ENCODE data around the gene GLI3.

Gene GLI3

DNA sequence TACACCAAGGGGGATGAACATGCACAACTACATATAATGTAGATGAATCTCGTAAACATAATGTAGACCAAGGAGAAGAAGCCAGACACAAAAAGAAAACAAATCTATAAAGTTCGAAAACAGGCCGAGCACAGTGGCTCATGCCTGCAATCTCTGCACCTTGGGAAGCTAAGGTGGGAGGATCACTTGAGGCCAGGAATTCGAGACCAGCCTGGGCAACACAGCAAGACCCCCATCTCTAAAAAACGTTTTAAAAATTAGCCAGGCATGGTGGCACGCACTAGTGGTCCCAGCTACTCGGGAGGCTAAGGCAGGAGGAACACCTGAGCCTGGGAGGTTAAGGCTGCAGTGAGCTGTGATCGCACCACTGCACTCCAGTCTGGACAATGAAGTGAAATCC, 68.5 kb downstream of the GLI3 start:
- DNase-seq, result no peak

DNA sequence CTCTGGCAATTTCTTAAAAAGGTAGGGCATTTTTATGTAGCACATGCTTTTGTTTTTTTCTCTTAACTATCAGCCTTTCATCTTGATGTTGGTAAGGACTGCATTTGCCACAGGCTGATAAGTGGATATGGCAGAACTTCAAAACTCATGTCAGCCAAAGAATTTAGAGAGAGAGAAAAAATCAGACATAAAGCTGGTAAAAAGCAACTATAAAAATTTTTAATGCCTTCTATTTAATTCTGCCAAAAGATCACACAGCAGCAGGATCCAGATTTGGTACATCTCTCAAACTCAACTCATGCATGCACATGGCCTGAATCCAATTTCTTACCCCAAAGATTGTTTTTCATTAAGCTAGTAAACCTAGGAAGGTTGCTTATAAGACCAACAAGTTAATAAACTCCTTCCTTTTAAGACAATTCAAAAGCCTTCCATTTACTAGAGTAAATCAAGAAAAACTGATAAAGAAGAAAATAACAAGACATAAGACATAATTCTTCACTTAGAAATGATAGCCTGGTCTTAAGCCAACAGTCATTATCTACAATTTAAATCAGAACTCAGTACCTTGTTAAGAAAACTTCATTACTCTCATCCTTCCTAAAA, 69.3 kb downstream of the GLI3 start:
- DNase-seq, result no peak

DNA sequence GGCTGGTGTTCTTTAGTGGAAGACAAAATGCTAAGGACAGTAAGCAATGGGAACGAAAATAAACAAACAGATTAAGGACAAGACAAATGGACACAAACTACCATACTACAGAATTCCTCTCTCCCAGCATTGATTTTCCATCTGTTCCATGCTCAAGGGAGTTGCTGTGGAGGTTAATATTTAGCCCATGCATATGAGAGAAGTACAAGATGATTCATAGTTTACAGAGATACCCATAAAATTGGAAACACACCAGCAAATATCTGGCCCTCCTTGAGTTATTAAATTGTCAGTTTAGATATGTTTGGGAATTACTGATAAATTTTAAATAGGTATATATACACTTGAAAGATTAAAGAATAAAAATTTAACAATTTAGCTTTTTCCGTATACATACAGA, 69.8 kb downstream of the GLI3 start:
- DNase-seq, result no peak

DNA sequence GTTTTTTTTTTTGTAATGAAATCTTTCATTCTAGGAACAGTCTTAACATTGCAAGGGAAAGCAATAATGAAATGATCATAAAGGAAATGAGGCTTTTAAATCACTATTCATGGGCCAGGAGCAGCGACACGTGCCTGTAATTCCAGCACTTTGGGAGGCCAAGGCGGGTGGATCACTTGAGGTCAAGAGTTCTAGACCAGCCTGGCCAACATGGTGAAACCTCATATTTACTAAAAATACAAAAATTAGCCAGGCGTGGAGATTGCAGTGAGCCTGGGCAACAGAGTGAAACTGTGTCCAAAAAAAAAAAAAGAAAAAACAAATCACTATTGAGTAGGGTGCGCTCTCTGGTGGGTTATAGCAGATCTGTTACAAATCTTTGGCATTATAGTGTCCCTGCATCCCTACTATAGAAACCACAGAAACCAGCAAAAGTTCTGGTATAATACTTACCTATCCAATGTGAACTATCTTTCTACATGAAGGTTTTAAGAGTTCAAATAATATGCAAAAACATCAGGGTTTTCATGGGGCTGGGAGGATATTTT, 72.1 kb downstream of the GLI3 start:
- no peak for DNase-seq

DNA sequence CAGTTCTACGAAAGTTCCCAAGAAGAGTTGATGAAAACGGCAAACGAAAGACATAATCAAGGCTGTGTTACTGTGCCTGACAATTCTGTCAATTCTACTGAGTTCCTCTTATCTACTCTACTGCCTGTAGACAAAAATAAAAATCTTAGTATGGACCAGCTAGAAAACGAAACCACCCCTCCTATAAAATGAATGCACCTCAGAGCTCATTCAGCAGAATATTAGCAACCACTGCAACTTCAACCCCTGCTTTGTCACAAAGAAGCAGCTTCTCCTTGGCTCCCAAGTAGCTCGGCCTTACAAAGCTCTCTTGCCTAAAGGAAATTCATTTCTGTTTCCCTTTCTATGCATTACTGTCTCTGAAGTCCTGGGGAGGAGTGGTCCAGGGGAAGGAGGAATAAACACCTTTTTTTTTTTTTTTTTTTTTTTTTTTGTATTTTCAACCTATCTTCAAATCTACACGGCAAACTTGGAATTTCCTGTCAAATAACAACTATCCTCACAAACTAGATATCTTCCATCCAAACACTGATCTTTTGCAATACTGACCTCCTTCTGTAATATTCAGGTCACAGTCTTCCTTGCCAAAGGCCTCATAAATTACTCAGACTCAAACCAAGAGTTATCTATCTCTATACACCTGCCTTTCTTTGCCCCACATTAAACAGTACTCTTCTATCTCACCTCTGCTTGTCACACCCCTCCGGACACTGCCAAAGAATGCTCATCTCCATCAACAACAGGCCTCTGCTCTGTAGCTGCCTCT, 74.3 kb downstream of the GLI3 start:
- DNase-seq, result no peak

DNA sequence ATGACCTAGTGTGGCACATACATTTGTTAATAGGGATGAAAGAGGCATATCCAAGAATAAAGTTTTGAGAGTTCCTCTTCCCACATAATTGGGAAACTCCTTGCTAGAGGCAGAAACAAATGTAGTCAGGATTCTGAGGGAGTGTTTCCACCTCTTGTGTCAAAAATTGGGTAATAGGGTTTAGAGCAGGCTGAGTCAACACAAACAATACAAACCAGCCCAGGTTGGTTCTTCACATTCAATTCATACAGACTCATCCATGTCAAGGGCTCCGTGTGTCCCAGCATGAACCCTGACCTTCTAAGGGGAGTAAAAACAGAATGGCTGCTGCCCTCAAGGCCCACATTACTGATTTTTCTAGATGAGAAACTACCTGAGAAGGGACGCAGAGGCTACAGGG, 75.3 kb downstream of the GLI3 start:
- no peak for DNase-seq

DNA sequence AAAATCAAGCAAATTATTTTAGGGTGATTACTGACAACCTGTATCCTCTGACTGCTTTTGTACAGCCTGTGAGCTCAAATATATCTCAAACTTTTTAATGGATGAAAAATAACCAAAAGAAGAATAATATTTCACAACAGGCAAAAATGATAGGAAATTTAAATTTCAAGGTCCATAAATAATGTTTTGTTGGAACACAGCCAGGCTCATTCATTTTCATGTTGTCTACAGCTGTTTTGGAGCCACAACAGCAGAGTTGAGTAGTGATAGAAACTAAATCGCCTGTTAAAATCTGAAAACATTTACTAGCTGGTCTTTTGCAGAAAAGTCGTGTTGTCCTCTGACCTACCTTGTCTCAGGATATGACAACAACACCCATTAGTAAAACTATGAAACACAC, 75.9 kb downstream of the GLI3 start:
- DNase-seq, result no peak

DNA sequence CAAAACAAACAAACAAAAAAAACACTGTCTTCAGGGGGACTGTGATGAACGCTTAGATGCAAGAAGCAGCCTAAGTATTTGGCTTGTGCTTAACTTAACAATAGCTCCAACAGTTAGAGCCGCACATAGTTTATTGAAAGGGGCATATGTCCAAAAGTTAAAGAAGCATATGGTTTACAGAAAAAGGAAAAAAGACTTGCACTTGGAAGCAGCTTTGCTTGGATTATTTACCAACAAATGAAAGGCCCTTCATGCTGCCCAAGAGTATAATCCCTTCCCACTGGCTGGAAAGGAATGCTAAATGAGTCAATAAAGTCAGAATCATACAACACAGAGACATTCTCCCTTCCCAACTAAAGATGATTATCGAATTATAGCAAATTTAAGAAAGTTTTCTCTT, 77.9 kb downstream of the GLI3 start:
- DNase-seq, result no peak

DNA sequence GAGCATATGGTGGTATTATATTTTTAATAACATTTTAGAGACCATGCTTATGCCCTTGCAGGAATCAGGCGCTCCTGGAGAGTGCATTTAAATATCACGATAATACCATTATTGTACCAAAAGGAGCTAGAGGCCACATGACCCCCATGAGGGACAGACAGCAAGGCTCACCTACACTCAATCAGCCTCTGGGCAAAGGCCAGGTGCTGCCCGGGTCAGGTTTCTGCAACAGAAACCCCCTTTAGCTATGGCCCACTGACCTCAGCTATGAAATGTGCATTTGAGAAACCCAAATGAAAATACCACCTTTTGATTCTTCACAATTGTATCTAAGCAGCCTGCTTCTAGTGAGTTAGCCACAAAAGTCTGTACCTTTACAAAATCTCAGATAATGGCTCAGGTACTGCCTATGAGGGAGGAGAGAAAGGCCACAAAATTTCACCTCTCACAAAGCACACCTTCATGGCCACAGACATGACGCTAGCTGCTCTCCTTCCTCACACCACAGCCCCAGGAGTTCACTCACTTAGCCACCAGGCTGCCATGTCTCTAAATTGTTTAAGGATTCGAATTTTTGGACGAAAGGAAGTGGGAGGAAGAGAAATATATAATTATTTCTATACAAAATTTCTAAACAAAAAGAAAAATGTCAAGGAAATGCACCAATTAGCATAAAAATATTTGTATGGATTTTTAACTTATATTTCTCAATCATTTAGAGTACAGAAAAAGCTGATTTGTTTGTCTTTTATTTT, 79.9 kb downstream of the GLI3 start:
- no peak for DNase-seq

DNA sequence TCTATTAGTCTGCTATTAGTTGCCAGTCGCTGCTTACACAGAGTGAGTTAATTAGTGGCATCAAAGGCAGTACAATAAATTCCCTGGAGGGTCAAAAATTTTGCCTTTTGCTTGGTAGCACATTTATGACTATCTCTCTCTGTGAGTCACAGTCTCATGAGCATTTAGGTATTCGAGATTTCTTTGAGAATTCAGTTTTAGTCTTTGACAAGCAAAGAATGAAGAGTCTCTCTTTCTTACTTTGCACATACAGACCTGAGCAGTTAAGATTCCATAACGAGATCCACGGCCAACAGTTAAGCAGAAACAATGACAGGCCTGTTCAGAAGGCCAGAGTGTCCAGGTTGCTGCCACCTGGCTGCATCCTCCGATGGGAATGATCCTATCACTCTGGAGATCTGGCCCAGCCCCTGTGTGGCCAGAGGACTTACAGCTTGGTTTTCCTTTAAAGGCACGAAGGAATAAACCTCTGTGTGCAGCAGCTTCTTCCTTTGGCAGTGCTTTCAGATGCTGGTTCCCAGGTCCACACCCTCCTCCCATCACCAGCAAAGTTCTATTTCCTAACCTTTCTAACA, 80.6 kb downstream of the GLI3 start:
- no peak for DNase-seq

DNA sequence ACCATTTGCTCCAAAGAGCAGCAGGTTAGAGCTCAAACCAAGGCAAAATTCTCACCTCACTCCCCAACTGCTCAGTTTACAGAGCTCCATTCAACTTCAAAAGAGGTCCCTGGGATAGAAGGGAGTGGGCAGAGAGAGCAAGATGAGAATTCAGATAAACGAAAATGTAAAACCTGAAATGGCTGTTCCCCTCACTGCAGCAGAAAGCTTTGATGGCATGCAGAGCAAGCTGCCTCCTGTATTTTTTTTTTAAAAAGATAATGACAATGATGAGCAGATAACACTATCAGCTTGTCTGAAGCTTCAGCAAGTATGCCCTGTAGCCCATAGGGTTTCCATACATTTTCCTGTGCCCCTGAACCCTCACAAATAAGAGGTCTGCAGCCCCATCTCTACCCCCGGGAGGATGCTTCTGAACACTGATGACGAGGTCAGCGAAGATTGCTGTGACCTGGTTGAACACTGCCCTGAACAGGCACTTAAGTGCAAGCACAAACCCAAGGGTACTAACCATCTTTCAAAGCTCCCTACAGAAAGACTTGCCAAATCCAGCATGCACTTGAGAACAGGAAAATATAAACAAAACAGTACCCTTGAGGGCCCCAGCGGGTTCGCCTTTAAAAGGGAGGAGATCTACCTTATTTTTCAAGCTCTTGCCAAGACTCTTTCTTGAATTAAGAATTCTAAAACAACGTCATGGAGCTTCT, 81.3 kb downstream of the GLI3 start:
- no peak for DNase-seq

DNA sequence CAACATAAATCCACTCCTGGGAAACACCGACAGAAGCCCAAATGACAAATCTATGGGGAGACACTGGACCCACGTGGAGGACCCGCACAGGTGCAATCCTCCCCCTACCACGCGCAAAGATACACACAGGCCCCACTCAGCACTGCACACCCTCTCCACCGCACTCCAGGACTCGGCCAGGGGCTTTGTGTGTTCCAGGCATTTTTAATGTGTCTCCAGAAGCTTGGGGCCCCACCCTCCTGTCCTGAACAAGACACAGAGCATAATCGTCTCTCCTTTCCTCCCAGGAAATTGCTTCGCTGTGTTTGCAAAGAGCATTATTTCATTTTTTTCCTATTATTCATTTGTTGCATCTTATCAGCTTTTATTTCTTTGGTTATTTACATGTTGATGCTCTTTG, 82.8 kb downstream of the GLI3 start:
- no peak for DNase-seq

DNA sequence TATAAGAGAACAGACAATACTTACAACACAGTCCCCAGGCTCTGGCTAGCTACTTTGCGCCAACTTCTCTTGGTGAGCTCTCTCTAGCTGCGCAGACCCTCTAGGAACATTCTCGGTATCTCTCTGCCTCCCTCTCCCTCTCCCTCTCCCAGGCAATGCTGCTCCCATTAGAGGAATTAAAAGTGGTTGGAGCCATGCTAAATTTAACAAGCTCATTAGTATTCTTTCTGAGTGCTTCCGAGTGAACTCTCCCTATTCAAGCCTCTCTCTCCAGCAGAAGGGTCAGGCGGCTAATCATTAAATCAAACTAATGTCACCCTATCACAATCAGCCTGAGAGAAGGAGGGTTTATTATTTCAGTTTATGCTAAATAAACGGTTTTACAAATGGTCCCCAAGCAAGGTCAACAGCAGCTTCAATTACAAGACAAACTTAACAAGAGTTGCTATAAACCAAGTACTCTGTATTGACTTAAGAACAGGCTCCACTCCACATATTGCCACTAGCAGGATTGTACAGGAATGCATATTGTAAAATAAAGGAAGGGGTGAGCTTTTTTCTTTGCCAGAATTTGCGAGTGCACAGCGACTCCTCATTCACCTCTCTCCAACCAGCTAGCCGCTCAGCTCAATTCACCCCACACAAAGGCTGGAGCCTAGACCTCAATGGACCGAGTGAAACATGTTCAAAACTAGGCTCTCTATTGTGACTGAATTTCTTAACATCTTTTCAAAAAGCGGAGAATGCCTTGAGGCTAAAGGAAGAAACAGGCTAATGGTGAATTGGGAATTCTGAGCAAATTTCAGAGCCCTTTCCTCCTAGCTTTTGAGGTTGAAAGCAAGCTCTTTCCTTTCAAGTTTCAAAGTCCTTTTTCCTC, 84.4 kb downstream of the GLI3 start:
- DNase-seq, result no peak

DNA sequence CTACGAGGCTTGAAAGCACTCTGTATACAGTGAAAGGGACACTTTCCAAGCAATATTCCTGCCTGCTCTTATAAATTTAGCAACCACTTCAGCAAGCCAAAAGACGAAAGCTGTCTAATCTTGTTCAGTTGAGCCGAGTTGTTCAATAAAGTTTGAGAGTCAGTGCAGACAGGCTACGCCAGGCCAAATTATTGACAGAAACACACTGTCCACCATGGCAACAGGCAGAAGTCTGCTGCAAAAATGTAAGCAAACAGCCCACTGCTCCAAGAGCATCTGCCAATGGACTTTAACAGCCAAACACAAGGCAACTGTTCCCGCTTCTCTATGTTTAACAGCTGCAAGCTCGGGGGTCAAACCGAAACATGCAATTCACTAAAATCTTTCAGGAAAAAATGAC, 85.7 kb downstream of the GLI3 start:
- no peak for DNase-seq

DNA sequence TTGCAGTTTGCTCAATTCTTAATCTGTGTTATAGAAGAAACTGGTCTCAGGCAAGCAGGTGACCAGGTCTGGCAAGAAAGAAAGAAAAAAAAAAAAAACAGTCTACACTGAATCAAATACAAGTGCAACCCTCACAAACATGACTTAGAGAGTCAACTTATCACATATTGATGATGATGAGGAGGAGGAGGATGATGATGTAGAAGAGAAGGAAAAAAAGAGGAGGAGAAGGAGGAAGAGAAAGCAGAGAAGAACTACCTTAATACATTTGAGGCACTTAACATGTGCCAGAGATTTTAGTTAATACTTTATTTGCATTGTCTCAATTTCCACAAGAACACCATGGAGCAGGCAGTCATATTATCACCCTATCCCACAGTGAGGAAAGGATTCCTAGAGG, 91.5 kb downstream of the GLI3 start:
- DNase-seq, result no peak

DNA sequence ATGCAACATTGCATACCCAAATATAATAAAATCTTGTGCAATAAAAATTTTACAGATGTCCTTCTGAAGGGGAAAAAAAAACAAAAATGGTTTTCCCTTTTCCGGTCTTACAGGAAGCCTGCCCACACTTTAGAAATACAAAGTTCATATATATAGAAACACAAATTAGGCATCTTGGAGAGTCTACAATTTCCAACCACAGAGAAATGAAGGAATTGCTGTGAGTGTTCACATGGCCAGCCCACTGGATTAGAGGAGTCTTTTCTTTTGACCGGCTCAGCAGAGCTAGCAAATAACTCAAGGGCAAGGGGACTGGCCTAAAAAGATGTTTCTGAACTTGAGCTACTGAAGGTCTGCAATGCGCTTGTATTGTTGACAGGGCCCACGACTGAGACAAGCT, 92.4 kb downstream of the GLI3 start:
- no peak for DNase-seq

DNA sequence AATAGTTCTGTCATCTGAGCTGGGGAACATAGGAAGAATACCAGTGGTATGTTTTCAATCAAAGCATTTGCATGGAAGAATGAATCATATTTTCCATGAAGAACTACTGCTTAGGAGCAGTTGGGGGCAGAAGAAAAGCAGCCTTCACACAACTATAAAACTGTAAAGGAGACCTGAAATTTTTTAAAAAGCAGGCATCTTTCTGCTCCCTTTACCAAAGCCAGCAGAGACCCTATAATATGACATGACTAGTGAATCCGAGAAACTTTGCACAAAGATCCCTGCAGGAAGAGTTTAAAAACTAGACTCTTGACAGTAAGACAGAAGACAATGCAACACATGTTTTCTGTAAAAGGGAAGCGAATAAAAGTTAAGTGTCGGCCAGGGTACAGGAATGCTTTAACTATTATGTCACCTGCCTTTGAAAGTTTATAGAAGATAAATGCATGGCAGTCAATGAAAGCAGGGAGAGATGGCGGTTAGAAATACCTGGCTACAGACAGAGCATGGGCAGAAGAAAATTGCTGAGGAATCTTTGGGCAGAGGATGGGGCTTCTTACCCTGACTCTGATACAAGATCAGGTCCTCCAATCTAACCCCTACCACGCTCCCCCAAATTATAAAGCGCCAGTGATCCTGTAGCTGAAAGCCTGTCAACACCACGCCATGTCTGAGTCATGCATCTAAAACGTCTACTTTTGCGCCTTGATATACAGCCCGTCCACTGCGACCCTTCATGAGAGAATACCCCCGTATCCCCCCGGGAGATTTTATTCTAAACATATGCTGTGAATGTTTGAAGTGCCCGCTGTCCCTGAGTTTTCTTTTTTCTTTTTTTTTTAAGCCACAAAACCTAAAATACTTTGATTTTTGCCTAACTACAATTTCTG, 93.1 kb downstream of the GLI3 start:
- no peak for DNase-seq

DNA sequence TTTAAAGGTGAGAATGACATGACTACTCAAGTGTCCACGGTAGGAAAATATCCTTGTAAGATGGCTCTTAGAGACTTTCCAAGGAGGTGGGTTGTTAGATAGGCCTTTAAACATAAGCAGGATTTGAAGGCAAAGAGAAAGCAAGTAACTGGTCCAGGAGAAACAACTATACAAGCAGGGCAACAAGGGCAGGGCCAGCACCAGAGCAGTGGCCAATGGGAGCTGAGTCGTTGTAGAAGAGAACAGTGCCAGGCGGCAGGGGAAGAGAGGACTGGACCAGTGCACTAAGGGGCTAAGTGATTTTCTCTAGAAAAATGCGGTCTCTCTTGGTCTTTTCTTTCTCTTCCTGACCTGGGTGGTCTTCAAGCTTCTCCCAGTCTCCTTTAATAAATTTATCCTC, 94.9 kb downstream of the GLI3 start:
- DNase-seq, result no peak

DNA sequence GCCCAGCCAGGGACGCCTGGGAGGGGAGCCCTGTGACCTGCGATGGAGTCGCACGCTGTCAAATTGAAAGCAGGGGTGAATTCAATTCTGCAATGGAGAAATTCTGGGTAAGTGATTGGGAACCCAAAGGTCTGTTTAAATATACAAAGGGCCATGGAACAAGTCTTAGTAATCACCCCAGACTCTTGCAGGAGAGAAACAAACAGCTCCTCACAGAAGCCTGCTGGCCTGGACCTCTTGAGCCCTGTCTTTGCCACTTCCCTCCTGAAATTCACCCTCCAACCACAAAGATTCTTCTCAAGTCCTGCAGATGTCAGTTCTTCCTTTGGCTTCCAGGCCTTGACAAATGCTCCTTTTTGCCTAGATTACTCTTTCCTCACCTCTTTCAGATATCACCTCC, 97.3 kb downstream of the GLI3 start:
- DNase-seq, result no peak

DNA sequence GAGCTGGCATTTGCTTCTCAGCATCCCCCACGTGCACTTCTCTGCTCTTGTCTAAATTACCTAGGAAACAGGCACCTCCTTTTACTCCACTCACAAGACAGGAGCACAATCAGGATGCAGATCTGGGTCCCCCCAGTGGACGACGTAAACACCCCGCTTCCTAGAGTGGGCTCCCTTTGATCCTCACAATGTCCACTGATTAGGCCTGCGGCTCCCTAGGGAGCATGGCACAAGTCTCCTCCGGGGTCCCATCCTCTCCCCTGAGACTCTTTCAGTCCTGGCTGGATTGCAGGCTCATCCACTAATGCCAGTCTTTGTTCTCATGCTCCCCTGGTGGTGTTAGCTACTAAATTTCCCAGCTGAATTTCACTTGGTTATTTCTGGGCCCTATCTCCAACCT, 98.3 kb downstream of the GLI3 start:
- DNase-seq, result no peak

DNA sequence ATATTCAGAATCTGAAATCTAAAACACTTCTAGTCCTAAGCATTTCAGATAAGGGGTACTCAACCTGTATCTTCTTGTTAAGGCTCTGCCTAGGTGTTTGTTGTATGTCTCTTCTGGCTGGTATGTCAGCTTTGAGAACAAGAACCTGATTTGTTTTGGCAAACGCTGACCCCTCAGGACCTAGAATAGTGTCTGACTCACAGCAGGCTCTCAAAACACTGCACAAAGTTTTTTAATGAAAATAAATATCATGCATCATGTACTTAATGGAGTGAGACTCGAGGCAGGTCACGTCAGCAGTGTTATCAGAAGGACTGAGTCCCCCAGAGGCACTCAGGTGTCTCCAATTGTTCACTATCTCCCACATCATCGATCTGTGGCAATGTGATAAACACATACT, 99.1 kb downstream of the GLI3 start:
- no peak for DNase-seq

Data from cerebellar nuclear complex (tissue), 1 donor.